Measurements from ENCODE around the gene AUTS2.

Gene AUTS2

GRCh38 chr7:70189776-70190175 is 591.5 kb downstream of the AUTS2 start:
- no peak for DNase-seq (ENCODE audit: low spot score)

GRCh38 chr7:70190281-70190680 is 592.0 kb downstream of the AUTS2 start:
- no peak for DNase-seq (ENCODE audit: low spot score)

- no peak for DNase-seq (ENCODE audit: low spot score)
These were observed 595.2 kb downstream of the AUTS2 start for GRCh38 chr7:70193514-70193913.

GRCh38 chr7:70208236-70209063 is 610.2 kb downstream of the AUTS2 start:
- no peak for DNase-seq (ENCODE audit: low spot score)

- DNase-seq (ENCODE audit: low spot score) = no peak
These were observed 612.1 kb downstream of the AUTS2 start for GRCh38 chr7:70210200-70210935.

GRCh38 chr7:70210936-70211310 is 612.6 kb downstream of the AUTS2 start:
- no peak for DNase-seq (ENCODE audit: low spot score)

- no peak for DNase-seq (ENCODE audit: low spot score)
These were observed 614.0 kb downstream of the AUTS2 start for GRCh38 chr7:70212281-70212680.

- DNase-seq (ENCODE audit: low spot score) = no peak
These were observed 615.8 kb downstream of the AUTS2 start for GRCh38 chr7:70214071-70214470.

- no peak for DNase-seq (ENCODE audit: low spot score)
These were observed 617.2 kb downstream of the AUTS2 start for GRCh38 chr7:70215491-70215890.

- DNase-seq (ENCODE audit: low spot score) = no peak
These were observed 619.3 kb downstream of the AUTS2 start for GRCh38 chr7:70217571-70217970.

GRCh38 chr7:70218006-70218405 is 619.7 kb downstream of the AUTS2 start:
- no peak for DNase-seq (ENCODE audit: low spot score)

GRCh38 chr7:70219061-70219460 is 620.8 kb downstream of the AUTS2 start:
- DNase-seq (ENCODE audit: low spot score) = no peak

- DNase-seq (ENCODE audit: low spot score) = no peak
These were observed 631.0 kb downstream of the AUTS2 start for GRCh38 chr7:70229242-70229641.

GRCh38 chr7:70230761-70231160 is 632.5 kb downstream of the AUTS2 start:
- no peak for DNase-seq (ENCODE audit: low spot score)

- DNase-seq (ENCODE audit: low spot score) = no peak
These were observed 635.5 kb downstream of the AUTS2 start for GRCh38 chr7:70233776-70234175.

- DNase-seq (ENCODE audit: low spot score) = no peak
These were observed 639.0 kb downstream of the AUTS2 start for GRCh38 chr7:70237256-70237655.

- DNase-seq (ENCODE audit: low spot score) = no peak
These were observed 639.7 kb downstream of the AUTS2 start for GRCh38 chr7:70237831-70238575.

GRCh38 chr7:70239918-70240317 is 641.6 kb downstream of the AUTS2 start:
- DNase-seq (ENCODE audit: low spot score) = no peak

GRCh38 chr7:70240873-70241272 is 642.6 kb downstream of the AUTS2 start:
- no peak for DNase-seq (ENCODE audit: low spot score)

- DNase-seq (ENCODE audit: low spot score) = no peak
These were observed 643.4 kb downstream of the AUTS2 start for GRCh38 chr7:70241536-70242175.

- DNase-seq (ENCODE audit: low spot score) = no peak
These were observed 644.6 kb downstream of the AUTS2 start for GRCh38 chr7:70242826-70243225.

- DNase-seq (ENCODE audit: low spot score) = no peak
These were observed 645.2 kb downstream of the AUTS2 start for GRCh38 chr7:70243443-70243842.

Data from COLO829 (cell line).